LNCaP clone FGC (cell line): ENCODE results near the gene LEPR.
"Not testable (repeated sequence)": the region's sequence is repeated elsewhere in the genome, so short reads cannot be mapped to it uniquely, and the experiment has no call there.

Experiments
- DNase-seq: peaks from one replicate; pipeline ENCODE4 v3.0.0-alpha.2; 2011; ENCODE audit warnings: low read depth
- H3K4me3 ChIP-seq: 2 replicates; pipeline ENCODE4 v1.5.1; 2011; ENCODE audit warnings: mild to moderate bottlenecking, low read depth, low read length, control low read depth
- CTCF ChIP-seq: IDR thresholded peaks from 2 replicates; pipeline ENCODE4 v1.5.1; 2012; ENCODE audit warnings: mild to moderate bottlenecking; ENCODE audit not compliant: control insufficient read depth, insufficient read depth; ENCODE audit errors: extremely low read depth

The LEPR gene

GRCh38 chr1:65459397-65459768 lies 38.9 kb downstream of the LEPR start:
- peak; percentile 68 for TF ChIP-seq CTCF
- no peak overlapping the region for H3K4me3 ChIP-seq
- DNase-seq: no peak

DNA sequence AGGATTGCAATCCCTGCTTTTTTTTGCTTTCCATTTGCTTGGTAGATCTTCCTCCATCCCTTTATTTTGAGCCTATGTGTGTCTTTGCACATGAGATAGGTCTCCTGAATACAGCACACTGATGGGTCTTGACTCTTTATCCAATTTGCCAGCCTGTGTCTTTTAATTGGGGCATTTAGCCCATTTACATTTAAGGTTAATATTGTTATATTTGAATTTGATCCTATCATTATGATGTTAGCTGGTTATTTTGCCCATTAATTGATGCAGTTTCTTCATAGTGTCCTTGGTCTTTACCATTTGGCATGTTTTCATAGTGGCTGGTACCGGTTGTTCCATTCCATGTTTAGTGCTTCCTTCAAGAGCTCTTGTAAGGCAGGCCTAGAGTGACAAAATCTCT lies 45.4 kb downstream of the LEPR start:
- not testable (repeated sequence) for H3K4me3 ChIP-seq, DNase-seq

DNA sequence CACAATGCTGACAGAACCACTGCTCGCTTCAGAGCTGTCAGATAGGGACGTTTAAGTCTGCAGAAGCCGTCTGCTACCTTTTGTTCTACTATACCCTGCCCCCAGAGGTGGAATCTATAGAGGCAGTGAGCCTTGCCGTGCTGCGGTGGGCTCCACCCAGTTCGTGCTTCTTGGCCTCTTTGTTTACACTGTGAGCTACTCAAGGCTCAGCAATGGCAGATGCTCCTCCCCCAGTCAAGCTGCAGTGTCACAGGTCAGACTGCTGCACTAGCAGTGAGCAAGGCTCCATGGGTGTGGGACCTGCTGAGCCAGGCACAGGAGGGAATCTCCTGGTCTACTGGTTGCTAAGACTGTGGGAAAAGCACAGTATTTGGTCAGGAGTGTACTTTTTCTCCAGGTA lies 47.1 kb downstream of the LEPR start:
- no peak for TF ChIP-seq CTCF
- DNase-seq: no peak
- H3K4me3 ChIP-seq: no peak overlapping the region

GRCh38 chr1:65469126-65469888 lies 48.8 kb downstream of the LEPR start:
- no peak for TF ChIP-seq CTCF
- H3K4me3 ChIP-seq: no peak overlapping the region
- DNase-seq: no peak

DNA sequence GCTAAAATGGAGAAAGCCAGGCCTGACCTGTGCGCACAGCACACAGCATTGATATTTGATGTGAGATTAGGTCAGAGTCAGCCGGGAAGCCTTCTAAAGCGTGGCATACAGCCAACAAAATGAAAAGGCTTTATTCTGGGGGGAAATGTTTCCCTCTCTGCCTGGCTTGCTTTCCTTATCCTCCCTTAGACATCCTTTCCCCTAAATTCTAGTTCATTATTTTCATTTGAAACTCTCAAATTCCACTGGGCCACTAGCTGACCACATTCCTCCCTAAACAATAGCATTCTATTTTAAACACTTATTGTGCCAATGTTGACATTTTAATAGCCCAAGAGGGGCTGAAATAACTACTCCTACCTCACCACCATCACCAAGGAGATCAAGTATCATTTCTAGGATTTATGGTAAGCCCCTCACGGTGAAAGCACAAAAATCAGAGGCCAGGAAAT lies 49.4 kb downstream of the LEPR start:
- H3K4me3 ChIP-seq: no peak overlapping the region
- no peak for TF ChIP-seq CTCF
- no peak for DNase-seq
